Keratinocyte (primary cell): Measurements from ENCODE around the gene NPTXR. TPM values are rescaled to one million over a fixed set of nuclear protein-coding genes. Genes with fewer than 3 reads are reported as not detected.

ENCODE experiments used
- DNase-seq: peaks from one replicate; pipeline ENCODE4 v3.0.0-alpha.2; 2011; ENCODE audit warnings: low read depth, missing footprints, low spot score
- FAIRE-seq: peaks from 2 replicates; lab custom pipeline; 2011; peaks lifted over from hg19 to GRCh38; lab: Jason Lieb, UNC
- H2AFZ ChIP-seq: 2 replicates; pipeline ENCODE4 v1.6.0; 2012; ENCODE audit warnings: low read length, control low read depth, inconsistent platforms; ENCODE audit not compliant: control insufficient read depth
- H3K27ac ChIP-seq: 2 replicates; pipeline ENCODE4 v1.5.1; 2011; ENCODE audit warnings: low read length; ENCODE audit not compliant: control insufficient read depth, insufficient read depth
- H3K27me3 ChIP-seq: 3 replicates; pipeline ENCODE4 v1.6.0; 2011; ENCODE audit warnings: low read length; ENCODE audit not compliant: control insufficient read depth, insufficient read depth; ENCODE audit errors: extremely low read depth
- H3K36me3 ChIP-seq, 2 experiments: 2 replicates in 1 of 2; 3 replicates in 1 of 2; pipeline ENCODE4 v1.5.1; 2011; ENCODE audit warnings: low read length in 2 of 2, mild to moderate bottlenecking in 1 of 2; ENCODE audit not compliant: control insufficient read depth in 2 of 2, insufficient read depth in 2 of 2; ENCODE audit errors: extremely low read depth in 1 of 2
- H3K4me1 ChIP-seq: 3 replicates; pipeline ENCODE4 v1.5.1; 2011; ENCODE audit warnings: low read length; ENCODE audit not compliant: control insufficient read depth, insufficient read depth; ENCODE audit errors: extremely low read depth
- H3K4me2 ChIP-seq: 3 replicates; pipeline ENCODE4 v1.6.0; 2011; ENCODE audit warnings: low read depth, low read length; ENCODE audit not compliant: control insufficient read depth, insufficient read depth; ENCODE audit errors: extremely low read depth
- H3K4me3 ChIP-seq, 3 experiments: fragments of 200-600 bp in 1 of 3; sonication (generic) in 1 of 3; 2 replicates in 2 of 3; 3 replicates in 1 of 3; pipeline ENCODE4 v1.5.1; 2011 to 2016; ENCODE audit warnings: low read length in 3 of 3, mild to moderate bottlenecking in 3 of 3, control low read depth in 2 of 3, inconsistent platforms in 1 of 3, low read depth in 1 of 3, mixed read lengths in 1 of 3, mixed run types in 1 of 3, moderate library complexity in 1 of 3; ENCODE audit not compliant: control insufficient read depth in 2 of 3, insufficient read depth in 2 of 3; ENCODE audit errors: extremely low read depth in 1 of 3
- H3K79me2 ChIP-seq: 2 replicates; pipeline ENCODE4 v1.6.0; 2012; ENCODE audit warnings: low read length; ENCODE audit not compliant: control insufficient read depth, insufficient read depth
- H3K9ac ChIP-seq: 3 replicates; pipeline ENCODE4 v1.6.0; 2011; ENCODE audit warnings: low read length; ENCODE audit not compliant: control insufficient read depth, insufficient read depth; ENCODE audit errors: extremely low read depth
- H3K9me1 ChIP-seq: 3 replicates; pipeline ENCODE4 v1.6.0; 2011; ENCODE audit warnings: low read length; ENCODE audit not compliant: control insufficient read depth, insufficient read depth; ENCODE audit errors: extremely low read depth
- H3K9me3 ChIP-seq: 2 replicates; pipeline ENCODE4 v1.5.1; 2012; ENCODE audit warnings: low read depth, low read length; ENCODE audit not compliant: control insufficient read depth
- H4K20me1 ChIP-seq: 3 replicates; pipeline ENCODE4 v1.6.0; 2011; ENCODE audit warnings: low read length; ENCODE audit not compliant: control insufficient read depth, insufficient read depth; ENCODE audit errors: extremely low read depth
- EZH2 ChIP-seq: IDR thresholded peaks from one replicate; pipeline ENCODE4 v1.6.1; 2012; ENCODE audit warnings: inconsistent platforms, mild to moderate bottlenecking, low read length, moderate library complexity
- dilution Hi-C: fragments of 300-500 bp; cut with MboI; formaldehyde crosslinking; loops from one replicate; pipeline ENCODE4 v1.7.0; 2020; ENCODE audit warnings: low sequenced_read_pairs; ENCODE audit not compliant: extremely low pct_ligation_motif_present
- polyA plus RNA-seq, 5 experiments: library from polyadenylated mRNA; depleted of rRNA in 3 of 5; stranded (reverse) in 3 of 5; stranded (forward) in 1 of 5; unstranded in 1 of 5; fragments of >200 nt; gene quantifications; 1 replicate in 1 of 5; 2 replicates in 3 of 5; 3 replicates in 1 of 5; pipeline versions ENCODE4 v1.2.1 to v1.2.3, GENCODE V29; 2011 to 2012; ENCODE audit warnings: missing spikeins in 2 of 5, low read depth in 1 of 5, low replicate concordance in 1 of 5
- TF ChIP-seq, protein P1 (sequence below), 3 experiments: IDR thresholded peaks in 1 of 3; conservative IDR thresholded peaks in 1 of 3; optimal IDR thresholded peaks in 1 of 3; 2 replicates in 2 of 3; 3 replicates in 1 of 3; pipeline versions ENCODE3 to v1.5.1; 2011; ENCODE audit warnings: low read length in 3 of 3, mild to moderate bottlenecking in 3 of 3, moderate library complexity in 2 of 3, control low read depth in 1 of 3, inconsistent platforms in 1 of 3; ENCODE audit not compliant: insufficient read depth in 2 of 3; ENCODE audit errors: extremely low read depth in 1 of 3

The NPTXR gene
- polyA plus RNA-seq, 1 donor (not counting 4 experiments of a cell fraction or from before 2014, with no cell fraction given) = 0.03 TPM

GRCh38 chr22:38840129-38840528 is 3.7 kb downstream of the NPTXR start:
- no peak for TF ChIP-seq EZH2
- TF ChIP-seq, protein P1, sequence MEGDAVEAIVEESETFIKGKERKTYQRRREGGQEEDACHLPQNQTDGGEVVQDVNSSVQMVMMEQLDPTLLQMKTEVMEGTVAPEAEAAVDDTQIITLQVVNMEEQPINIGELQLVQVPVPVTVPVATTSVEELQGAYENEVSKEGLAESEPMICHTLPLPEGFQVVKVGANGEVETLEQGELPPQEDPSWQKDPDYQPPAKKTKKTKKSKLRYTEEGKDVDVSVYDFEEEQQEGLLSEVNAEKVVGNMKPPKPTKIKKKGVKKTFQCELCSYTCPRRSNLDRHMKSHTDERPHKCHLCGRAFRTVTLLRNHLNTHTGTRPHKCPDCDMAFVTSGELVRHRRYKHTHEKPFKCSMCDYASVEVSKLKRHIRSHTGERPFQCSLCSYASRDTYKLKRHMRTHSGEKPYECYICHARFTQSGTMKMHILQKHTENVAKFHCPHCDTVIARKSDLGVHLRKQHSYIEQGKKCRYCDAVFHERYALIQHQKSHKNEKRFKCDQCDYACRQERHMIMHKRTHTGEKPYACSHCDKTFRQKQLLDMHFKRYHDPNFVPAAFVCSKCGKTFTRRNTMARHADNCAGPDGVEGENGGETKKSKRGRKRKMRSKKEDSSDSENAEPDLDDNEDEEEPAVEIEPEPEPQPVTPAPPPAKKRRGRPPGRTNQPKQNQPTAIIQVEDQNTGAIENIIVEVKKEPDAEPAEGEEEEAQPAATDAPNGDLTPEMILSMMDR (optimal IDR thresholded peaks at IDR 0.05 in 1 of 3, IDR thresholded peaks at IDR 0.05 in 1 of 3, conservative IDR thresholded peaks at IDR 0.05 in 1 of 3; ENCODE audit: extremely low read depth in 1 of 3, insufficient read depth in 2 of 3, low read length in 3 of 3) = no peak
- peaks cover 58% of the 10 kb centered on the region for H3K27me3 ChIP-seq
- no peak overlapping the region for H3K4me3 ChIP-seq
- no peak for FAIRE-seq
- H3K27ac ChIP-seq = no peak overlapping the region
- H3K4me1 ChIP-seq = peaks cover 3% of the 10 kb centered on the region
- no peak overlapping the region for H3K4me2 ChIP-seq
- dilution Hi-C loops = no loop called here
- H3K36me3 ChIP-seq = no peaks in the 10 kb centered on the region
- no peak overlapping the region for H3K9ac ChIP-seq
- H3K9me1 ChIP-seq = no peaks in the 10 kb centered on the region
- DNase-seq = no peak
- no peaks in the 10 kb centered on the region for H3K79me2 ChIP-seq
- H3K9me3 ChIP-seq = no peaks in the 10 kb centered on the region
- peaks cover 8% of the 10 kb centered on the region for H4K20me1 ChIP-seq
- no peak overlapping the region for H2AFZ ChIP-seq

- FAIRE-seq (no peak), DNase-seq (no peak)
- H3K4me2 ChIP-seq = no peak overlapping the region
- H3K27me3 ChIP-seq = peaks cover 55% of the 10 kb centered on the region
- TF ChIP-seq, protein P1 (optimal IDR thresholded peaks at IDR 0.05 in 1 of 3, IDR thresholded peaks at IDR 0.05 in 1 of 3, conservative IDR thresholded peaks at IDR 0.05 in 1 of 3; ENCODE audit: extremely low read depth in 1 of 3, insufficient read depth in 2 of 3, low read length in 3 of 3) = no peak
- TF ChIP-seq EZH2 = no peak
- H3K4me3 ChIP-seq = no peak overlapping the region
- no peaks in the 10 kb centered on the region for H3K36me3 ChIP-seq
- dilution Hi-C loops = no loop called here
- no peaks in the 10 kb centered on the region for H3K79me2 ChIP-seq
- H3K9me3 ChIP-seq = no peaks in the 10 kb centered on the region
- H3K9me1 ChIP-seq = no peaks in the 10 kb centered on the region
- H3K27ac ChIP-seq = no peak overlapping the region
- peaks cover 3% of the 10 kb centered on the region for H3K4me1 ChIP-seq
- no peak overlapping the region for H2AFZ ChIP-seq
- peaks cover 8% of the 10 kb centered on the region for H4K20me1 ChIP-seq
- no peak overlapping the region for H3K9ac ChIP-seq
These were observed 4.1 kb downstream of the NPTXR start for GRCh38 chr22:38839686-38840085.
